ENCODE results near the gene KANSL3. TPM values are rescaled to one million over a fixed set of nuclear protein-coding genes. Genes with fewer than 3 reads are reported as not detected.

The KANSL3 gene
- total and polyA plus RNA-seq, 2 donors (not counting 3 experiments of a cell fraction or from before 2014, with no cell fraction given), result 27.7 to 36.9 TPM

DNA sequence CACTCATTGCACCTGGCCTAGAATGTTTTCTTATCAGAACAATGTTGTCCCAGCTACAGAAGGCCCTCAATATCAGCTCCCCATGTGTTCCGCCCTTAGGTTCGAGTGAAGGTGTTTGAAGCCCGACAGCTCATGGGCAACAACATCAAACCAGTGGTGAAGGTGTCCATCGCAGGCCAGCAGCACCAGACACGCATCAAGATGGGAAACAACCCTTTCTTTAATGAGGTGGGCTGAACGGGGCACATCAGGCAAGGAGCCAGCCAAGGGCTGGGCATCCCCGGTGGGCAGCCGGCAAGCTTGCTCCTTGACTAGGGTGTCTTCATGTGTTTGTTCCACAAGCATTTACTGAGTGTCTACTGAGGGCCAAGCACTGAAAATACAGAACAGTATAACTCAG is 13.7 kb upstream of the KANSL3 start:
- intact Hi-C loops (cut with micrococcal nuclease) (no loop called here), dilution Hi-C loops (cut with MboI; ENCODE audit: extremely low pct_ligation_motif_present, low sequenced_read_pairs) (no loop called here)
- DNase-seq (ENCODE audit: low read depth, low spot score) (no peak), FAIRE-seq (no peak)
- TF ChIP-seq MYC (IDR thresholded peaks at IDR 0.05; ENCODE audit: low read depth, low read length), result no peak
- H3K4me2 ChIP-seq (ENCODE audit: insufficient read depth, low read length), result no peak overlapping the region
- no peak overlapping the region for H3K27ac ChIP-seq (ENCODE audit: insufficient read depth, low read depth, low read length)
- BruUV-seq (replicated peaks), result no TSS peak
- no peak overlapping the region for H2AFZ ChIP-seq (ENCODE audit: low read depth, low read length)
- ChIA-PET CTCF (interaction anchor here (1.0 kb wide), 1 partner anchor 13 kb away, joined by 3 read pairs; no protein-coding TSS in a partner anchor), POLR2A (no interaction called here)
- no peaks in the 10 kb centered on the region for H3K36me3 ChIP-seq (ENCODE audit: control insufficient read depth in 2 of 2, extremely low read depth in 1 of 2, insufficient read depth in 2 of 2, low read length in 2 of 2)
- H3K9me3 ChIP-seq (replicated peaks; ENCODE audit: control insufficient read depth, insufficient read depth, low read length), result no peaks in the 10 kb centered on the region
- no peaks in the 10 kb centered on the region for H3K4me1 ChIP-seq (ENCODE audit: control insufficient read depth, extremely low read depth, insufficient read depth, low read length)
- no peak overlapping the region for H3K4me3 ChIP-seq (replicated peaks in 1 of 3; ENCODE audit: insufficient read depth in 1 of 3, low read depth in 1 of 3, low read length in 3 of 3)
- no peak overlapping the region for H3K9ac ChIP-seq (replicated peaks; ENCODE audit: extremely low read depth, insufficient read depth, low read length)
- no peaks in the 10 kb centered on the region for H4K20me1 ChIP-seq (replicated peaks; ENCODE audit: control insufficient read depth, extremely low read depth, insufficient read depth, low read length)
- H3K79me2 ChIP-seq (ENCODE audit: control insufficient read depth, insufficient read depth, low read length), result no peaks in the 10 kb centered on the region
- H3K9me1 ChIP-seq (replicated peaks; ENCODE audit: control insufficient read depth, extremely low read depth, insufficient read depth, low read length), result no peaks in the 10 kb centered on the region
- H3K27me3 ChIP-seq (ENCODE audit: control insufficient read depth in 2 of 2, insufficient read depth in 2 of 2, low read length in 2 of 2), result peaks cover 4 to 10% of the 10 kb centered on the region in 2 experiments

DNA sequence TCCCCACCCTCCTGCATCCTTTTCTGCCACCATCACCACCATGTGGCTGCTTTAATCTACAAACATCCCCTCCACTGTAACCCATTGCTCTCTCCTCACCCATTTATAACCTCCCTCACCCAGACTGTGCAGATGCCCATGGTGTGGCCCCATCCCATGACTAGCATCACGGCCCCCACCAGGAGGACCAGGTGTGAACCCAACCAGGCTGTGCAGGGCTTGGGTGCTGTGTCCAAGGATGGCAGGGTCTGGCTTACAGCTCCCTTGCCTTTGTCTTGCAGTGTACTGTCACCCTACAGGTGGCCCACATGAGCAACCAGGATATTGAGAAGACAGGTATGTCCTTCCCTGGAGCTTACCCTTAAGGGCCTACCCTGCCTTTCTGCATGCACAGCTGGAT is 11.2 kb upstream of the KANSL3 start:
- intact Hi-C loops (cut with micrococcal nuclease), result no loop called here
- dilution Hi-C loops (cut with MboI; ENCODE audit: extremely low pct_ligation_motif_present, low sequenced_read_pairs), result no loop called here
- Histone ChIP-seq H3K4me1 (ENCODE audit: control insufficient read depth, extremely low read depth, insufficient read depth, low read length) (no peaks in the 10 kb centered on the region), H3K4me3 (replicated peaks in 1 of 3; ENCODE audit: insufficient read depth in 1 of 3, low read depth in 1 of 3, low read length in 3 of 3) (no peak overlapping the region), H3K79me2 (ENCODE audit: control insufficient read depth, insufficient read depth, low read length) (no peaks in the 10 kb centered on the region), H3K36me3 (ENCODE audit: control insufficient read depth in 2 of 2, extremely low read depth in 1 of 2, insufficient read depth in 2 of 2, low read length in 2 of 2) (no peaks in the 10 kb centered on the region), H3K27me3 (ENCODE audit: control insufficient read depth in 2 of 2, insufficient read depth in 2 of 2, low read length in 2 of 2) (peaks cover 2 to 7% of the 10 kb centered on the region in 2 experiments), H3K9me3 (replicated peaks; ENCODE audit: control insufficient read depth, insufficient read depth, low read length) (no peaks in the 10 kb centered on the region), H4K20me1 (replicated peaks; ENCODE audit: control insufficient read depth, extremely low read depth, insufficient read depth, low read length) (no peaks in the 10 kb centered on the region), H2AFZ (ENCODE audit: low read depth, low read length) (no peak overlapping the region), H3K27ac (ENCODE audit: insufficient read depth, low read depth, low read length) (no peak overlapping the region), H3K9me1 (replicated peaks; ENCODE audit: control insufficient read depth, extremely low read depth, insufficient read depth, low read length) (no peaks in the 10 kb centered on the region), H3K9ac (replicated peaks; ENCODE audit: extremely low read depth, insufficient read depth, low read length) (no peak overlapping the region), H3K4me2 (ENCODE audit: insufficient read depth, low read length) (no peak overlapping the region)
- POLR2A ChIA-PET, result no interaction called here
- BruUV-seq (replicated peaks), result no TSS peak
- FAIRE-seq (no peak), DNase-seq (ENCODE audit: low read depth, low spot score) (no peak)
- CTCF ChIA-PET, result interaction anchor here (1.1 kb wide), 1 partner anchor 151 kb away, joined by 4 read pairs; no protein-coding TSS in a partner anchor
- TF ChIP-seq GATA2 (IDR thresholded peaks at IDR 0.05; ENCODE audit: insufficient read depth, insufficient read length, low read depth, low read length) (no peak), POLR2AphosphoS5 (IDR thresholded peaks at IDR 0.05; ENCODE audit: insufficient read depth, low read depth, low read length) (no peak), JUN (IDR thresholded peaks at IDR 0.05; ENCODE audit: borderline replicate concordance, insufficient read depth, insufficient read length, low read depth) (no peak), CTCF (IDR thresholded peaks at IDR 0.05; ENCODE audit: extremely low read depth in 1 of 2, insufficient read depth in 1 of 2, low read depth in 1 of 2, low read length in 2 of 2) (no peak), POLR2A (IDR thresholded peaks at IDR 0.05; ENCODE audit: low read depth, low read length) (no peak), EZH2 (IDR thresholded peaks at IDR 0.05; ENCODE audit: borderline replicate concordance, low read depth, low read length, severe bottlenecking) (no peak), FOS (IDR thresholded peaks at IDR 0.05; ENCODE audit: borderline replicate concordance, insufficient read depth, low read length) (no peak), MAX (IDR thresholded peaks at IDR 0.05; ENCODE audit: insufficient read depth, insufficient read length) (no peak), MYC (IDR thresholded peaks at IDR 0.05; ENCODE audit: low read depth, low read length) (no peak)

Measured in endothelial cell of umbilical vein (primary cell).